Measurements from ENCODE around the gene TPRX1.
"Not testable (repeated sequence)": the region's sequence is repeated elsewhere in the genome, so short reads cannot be mapped to it uniquely, and the experiment has no call there.

The TPRX1 gene

GRCh38 chr19:47778049-47778953 lies 26.1 kb downstream of the TPRX1 start, which contains the start of gene SELENOW:
Gene SELENOW, plus strand, starts transcription at chr19:47778703. Its CDS starts 83 bp downstream, at chr19:47778786.
- peaks cover 8% of the 10 kb centered on the region for H3K36me3 ChIP-seq (ENCODE audit: control insufficient read depth, insufficient read depth, low read length)

DNA sequence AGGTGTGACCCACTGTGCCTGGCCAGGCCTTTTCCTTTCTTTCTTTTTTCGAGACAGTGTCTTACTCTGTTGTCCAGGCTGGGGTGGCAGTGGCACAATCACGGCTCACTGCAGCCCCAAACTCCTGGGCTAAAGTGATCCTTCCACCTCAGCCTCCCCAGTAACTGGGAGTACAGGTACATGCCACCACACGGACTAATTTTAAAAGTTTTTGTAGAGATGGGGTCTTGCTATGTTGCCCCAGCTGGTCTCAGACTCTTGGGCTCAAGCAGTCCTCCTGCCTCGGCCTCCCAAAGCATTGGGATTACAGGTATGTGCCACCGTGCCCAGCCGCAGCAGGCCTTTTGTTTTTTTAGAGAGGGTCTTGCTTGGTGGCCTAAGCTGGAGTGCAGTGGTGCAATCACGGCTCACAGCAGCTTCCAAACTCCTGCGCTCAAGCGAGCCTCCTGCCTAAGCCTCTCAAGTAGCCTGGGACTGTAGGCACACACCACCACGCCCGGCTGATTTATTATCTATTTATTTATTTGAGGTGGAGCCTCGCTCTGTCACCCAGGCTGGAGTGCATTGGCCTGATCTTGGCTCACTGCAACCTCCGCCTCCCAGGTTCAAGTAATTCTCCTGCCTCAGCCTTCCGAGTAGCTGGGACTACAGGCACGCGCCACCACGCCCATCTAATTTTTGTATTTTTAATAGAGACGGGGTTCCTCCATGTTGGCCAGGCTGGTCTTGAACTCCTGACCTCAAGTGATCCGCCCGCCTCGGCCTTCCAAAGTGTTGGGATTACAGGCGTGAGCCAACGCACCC lies 26.9 kb downstream of the TPRX1 start:
- not testable (repeated sequence) for H3K36me3 ChIP-seq (ENCODE audit: control insufficient read depth, insufficient read depth, low read length); DNase-seq (ENCODE audit: extremely low read depth, insufficient read length); H3K27me3 ChIP-seq (replicated peaks; ENCODE audit: control insufficient read depth, insufficient read depth, low read length)
- peak overlapping the region; percentile 85 for H3K4me3 ChIP-seq (replicated peaks; ENCODE audit: low read depth, low read length)

More at GRCh38 chr19:47778049-47778953, 26.1 kb downstream of the TPRX1 start, which contains the start of gene SELENOW:
- Histone ChIP-seq H3K27me3 (replicated peaks; ENCODE audit: control insufficient read depth, insufficient read depth, low read length) (no peaks in the 10 kb centered on the region), H3K4me3 (replicated peaks; ENCODE audit: low read depth, low read length) (peak within 1 kb of the TSS; percentile 85)
- peak; percentile 86 for DNase-seq (ENCODE audit: extremely low read depth, insufficient read length)
- TF ChIP-seq CTCF (IDR thresholded peaks at IDR 0.05; ENCODE audit: insufficient read depth, low read length, poor library complexity, severe bottlenecking): no peak

- H3K36me3 ChIP-seq (ENCODE audit: control insufficient read depth, insufficient read depth, low read length): peaks cover 4% of the 10 kb centered on the region
- no peak for DNase-seq (ENCODE audit: extremely low read depth, insufficient read length)
- no peak for TF ChIP-seq CTCF (IDR thresholded peaks at IDR 0.05; ENCODE audit: insufficient read depth, low read length, poor library complexity, severe bottlenecking)
Measured at GRCh38 chr19:47776568-47776967, 27.8 kb downstream of the TPRX1 start.

GRCh38 chr19:47771291-47771690 lies 33.1 kb downstream of the TPRX1 start:
- not testable (repeated sequence) for DNase-seq (ENCODE audit: extremely low read depth, insufficient read length)

More at GRCh38 chr19:47776568-47776967, 27.8 kb downstream of the TPRX1 start:
- Histone ChIP-seq H3K27me3 (replicated peaks; ENCODE audit: control insufficient read depth, insufficient read depth, low read length) (no peaks in the 10 kb centered on the region), H3K4me3 (replicated peaks; ENCODE audit: low read depth, low read length) (no peak overlapping the region)

GRCh38 chr19:47769534-47769933 lies 34.8 kb downstream of the TPRX1 start:
- no peak for DNase-seq (ENCODE audit: extremely low read depth, insufficient read length)
- Histone ChIP-seq H3K27me3 (replicated peaks; ENCODE audit: control insufficient read depth, insufficient read depth, low read length) (no peaks in the 10 kb centered on the region), H3K36me3 (ENCODE audit: control insufficient read depth, insufficient read depth, low read length) (no peaks in the 10 kb centered on the region), H3K4me3 (replicated peaks; ENCODE audit: low read depth, low read length) (no peak overlapping the region)
- no peak for TF ChIP-seq CTCF (IDR thresholded peaks at IDR 0.05; ENCODE audit: insufficient read depth, low read length, poor library complexity, severe bottlenecking)

More at GRCh38 chr19:47771291-47771690, 33.1 kb downstream of the TPRX1 start:
- H3K36me3 ChIP-seq (ENCODE audit: control insufficient read depth, insufficient read depth, low read length); H3K27me3 ChIP-seq (replicated peaks; ENCODE audit: control insufficient read depth, insufficient read depth, low read length); H3K4me3 ChIP-seq (replicated peaks; ENCODE audit: low read depth, low read length): not testable (repeated sequence)

GRCh38 chr19:47768604-47769003 lies 35.7 kb downstream of the TPRX1 start:
- H3K36me3 ChIP-seq (ENCODE audit: control insufficient read depth, insufficient read depth, low read length): no peaks in the 10 kb centered on the region
- no peak for TF ChIP-seq CTCF (IDR thresholded peaks at IDR 0.05; ENCODE audit: insufficient read depth, low read length, poor library complexity, severe bottlenecking)
- no peak for DNase-seq (ENCODE audit: extremely low read depth, insufficient read length)

More at GRCh38 chr19:47768604-47769003, 35.7 kb downstream of the TPRX1 start:
- Histone ChIP-seq H3K27me3 (replicated peaks; ENCODE audit: control insufficient read depth, insufficient read depth, low read length) (no peaks in the 10 kb centered on the region), H3K4me3 (replicated peaks; ENCODE audit: low read depth, low read length) (no peak overlapping the region)

Measured in GM06990 (cell line).